HG03571 (cell line): ENCODE results near the gene CD164L2.
"Not testable (repeated sequence)": the region's sequence is repeated elsewhere in the genome, so short reads cannot be mapped to it uniquely, and the experiment has no call there.

Experiments
- ATAC-seq: cut with Tn5 transposase; IDR thresholded peaks from one replicate; pipeline ENCODE4 v1.9.1; 2021; ENCODE audit not compliant: unreplicated experiment

The CD164L2 gene

DNA sequence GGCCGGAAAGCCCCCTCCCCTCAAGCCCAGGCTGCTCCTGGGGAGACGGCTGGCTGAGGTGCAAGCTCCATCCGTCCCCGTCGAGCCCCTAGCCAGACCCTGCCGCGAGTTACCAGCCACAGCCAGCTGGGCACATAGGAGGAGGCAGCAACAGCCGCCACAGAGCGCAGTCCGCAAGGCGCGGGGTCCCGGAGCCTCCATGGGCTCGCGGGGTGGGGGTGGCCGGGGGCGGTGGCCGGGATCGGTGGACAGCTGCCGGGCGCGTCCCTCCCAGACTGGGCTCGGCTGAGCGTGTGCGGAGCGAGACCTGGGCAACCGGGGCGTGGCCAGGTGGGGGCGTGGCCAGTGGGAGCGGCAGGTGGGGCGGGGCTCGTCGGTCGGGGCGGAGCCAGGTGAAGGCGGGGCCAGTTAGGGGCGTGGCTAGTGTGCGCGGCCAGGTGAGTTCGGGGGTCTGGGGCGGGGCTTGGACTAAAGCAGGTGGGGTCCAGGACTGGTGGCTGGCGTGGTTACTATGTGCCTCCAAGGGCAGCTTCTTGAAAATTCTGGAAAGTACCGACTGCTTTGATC, at the start of gene CD164L2:
Gene CD164L2 (minus strand): TSS at position 295 of the 567 bp plus-strand sequence. CDS start 94 bp downstream, at position 201.
- ATAC-seq, result no peak

DNA sequence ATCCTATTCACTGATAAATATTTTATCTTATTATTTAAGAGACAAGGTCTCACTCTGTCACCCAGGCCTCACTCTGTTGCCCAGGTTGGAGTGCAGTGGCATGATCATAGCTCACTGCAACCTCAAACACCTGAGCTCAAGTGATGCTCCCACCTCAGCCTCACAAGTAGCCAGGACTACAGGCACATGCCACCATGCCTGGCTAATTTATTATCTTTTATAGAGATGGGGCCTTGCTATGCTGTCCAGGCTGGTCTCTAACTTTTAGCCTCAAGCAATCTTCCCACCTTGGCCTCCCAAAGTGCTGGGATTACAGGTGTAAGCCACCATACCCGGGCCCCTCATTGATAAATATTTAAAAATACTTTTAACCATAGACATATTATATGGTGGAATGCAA, 49.6 kb upstream of the CD164L2 start:
- not testable (repeated sequence) for ATAC-seq

GRCh38 chr1:27431601-27431940, 48.4 kb upstream of the CD164L2 start:
- ATAC-seq, result no peak

DNA sequence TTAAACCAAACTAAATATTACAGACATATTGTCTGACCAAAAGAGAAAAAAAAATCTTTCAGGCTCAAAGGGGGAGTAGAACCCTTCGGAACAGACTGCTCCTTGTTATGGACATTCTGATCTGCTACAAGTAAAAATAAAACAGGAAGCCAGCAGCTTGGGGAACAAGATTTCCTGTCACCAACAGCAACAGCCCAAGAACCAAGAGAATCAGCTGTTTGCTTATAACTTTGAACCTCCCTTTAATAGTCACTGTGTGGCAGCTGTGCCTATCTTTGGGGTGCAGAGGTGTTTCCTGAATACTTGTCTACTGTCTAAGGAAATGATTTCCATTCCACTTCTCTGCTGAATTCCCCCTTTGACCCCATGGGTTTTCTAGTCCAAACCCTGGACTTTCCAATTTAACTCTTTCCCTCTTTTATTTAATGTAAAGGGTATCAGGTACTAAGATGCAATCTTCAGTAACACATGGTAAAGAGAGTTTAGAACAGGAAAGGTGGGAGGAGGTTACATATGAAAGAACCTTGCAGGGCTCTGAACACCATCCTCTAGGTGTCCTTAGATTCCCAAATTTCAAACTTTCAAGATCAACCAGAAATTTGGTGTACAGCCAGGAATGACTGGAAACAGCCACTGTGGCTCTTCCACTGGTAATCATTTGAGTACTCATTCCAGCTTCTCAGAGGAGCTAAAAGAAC, 47.9 kb upstream of the CD164L2 start:
- no peak for ATAC-seq

- no peak for ATAC-seq
Measured at GRCh38 chr1:27429029-27429425, 45.9 kb upstream of the CD164L2 start.

DNA sequence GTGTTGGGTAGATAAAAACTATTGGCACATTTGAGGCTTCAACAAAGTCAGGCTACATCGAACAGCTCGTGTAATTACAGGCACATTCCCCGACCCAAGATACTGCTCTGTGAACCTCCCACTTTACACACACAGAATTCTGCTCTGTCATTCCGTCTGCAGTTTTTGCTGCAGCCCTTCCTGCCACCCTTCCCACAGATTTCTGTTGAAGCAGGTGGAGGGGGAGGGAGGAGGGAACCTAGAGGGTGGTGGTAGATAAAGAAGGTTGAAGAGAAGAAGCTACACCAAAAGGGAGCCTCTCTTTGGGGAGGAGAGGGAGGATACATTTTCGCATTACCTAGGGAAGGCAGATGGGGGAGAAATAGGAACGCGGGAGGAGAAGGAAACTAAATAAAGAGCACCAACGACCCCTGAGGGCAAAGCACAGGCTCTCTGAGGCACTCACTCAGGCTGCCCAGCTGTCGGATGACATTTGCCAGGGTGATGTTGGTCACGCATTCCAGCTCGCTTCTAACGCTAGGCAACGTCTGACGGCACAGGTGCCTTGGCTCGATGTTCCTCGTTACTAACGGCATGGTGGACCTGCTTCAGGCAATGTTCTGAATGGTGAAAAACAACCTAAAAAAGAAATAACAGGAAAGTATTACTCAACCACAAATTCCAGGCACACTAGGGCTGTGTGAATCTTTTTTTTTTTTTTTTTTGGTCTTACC, 45.3 kb upstream of the CD164L2 start:
- ATAC-seq, result no peak

- ATAC-seq, result no peak
Measured at GRCh38 chr1:27427816-27428315, 44.7 kb upstream of the CD164L2 start.

DNA sequence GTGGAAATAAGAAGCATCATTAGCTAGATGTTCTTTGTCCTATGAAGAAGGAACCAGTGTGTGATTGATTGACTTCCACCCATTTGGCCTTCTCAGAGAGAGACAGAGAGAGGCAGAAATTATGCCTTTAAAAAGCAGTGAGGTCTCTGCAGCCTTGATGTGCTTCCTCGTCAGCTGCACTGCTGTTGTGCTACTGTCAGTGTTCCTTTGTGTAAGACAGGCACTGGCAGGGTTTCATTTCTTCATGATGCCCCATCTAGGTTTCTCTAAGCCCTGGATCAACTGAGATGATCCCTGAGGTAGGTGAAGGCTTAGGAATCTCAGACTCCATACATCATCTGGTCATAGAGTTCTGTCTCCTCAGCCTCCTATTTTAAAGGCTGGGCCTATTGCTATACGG, 44.2 kb upstream of the CD164L2 start:
- ATAC-seq, result no peak

GRCh38 chr1:27423709-27424108, 40.6 kb upstream of the CD164L2 start:
- ATAC-seq, result no peak

- peak; percentile 55 for ATAC-seq
Measured at GRCh38 chr1:27418326-27419185, 35.4 kb upstream of the CD164L2 start.

GRCh38 chr1:27417713-27418112, 34.6 kb upstream of the CD164L2 start:
- no peak for ATAC-seq

GRCh38 chr1:27416387-27417111, 33.4 kb upstream of the CD164L2 start:
- no peak for ATAC-seq

GRCh38 chr1:27414091-27414490, 31.0 kb upstream of the CD164L2 start:
- no peak for ATAC-seq

- ATAC-seq, result no peak
Measured at GRCh38 chr1:27413004-27413403, 29.9 kb upstream of the CD164L2 start.

DNA sequence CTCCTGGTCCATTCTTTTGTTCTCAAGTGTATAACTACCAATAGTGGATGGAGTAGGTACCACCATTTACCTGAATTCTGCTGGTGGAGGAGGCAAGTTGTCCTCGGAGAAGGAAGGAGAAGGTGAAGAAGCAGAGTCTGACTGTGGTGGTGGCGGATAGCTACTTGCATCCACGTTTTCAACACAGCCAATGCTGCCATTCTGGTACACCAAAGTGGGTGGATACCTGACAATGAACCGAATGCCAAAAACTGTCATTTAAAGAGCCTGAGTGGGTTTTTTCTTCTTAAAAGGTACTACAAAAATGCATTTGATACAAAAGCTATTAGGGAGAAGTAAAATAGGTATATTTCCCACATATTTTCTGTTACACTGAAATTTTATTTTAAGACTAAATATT, 29.4 kb upstream of the CD164L2 start:
- ATAC-seq, result no peak

- ATAC-seq, result no peak
Measured at GRCh38 chr1:27410709-27411108, 27.6 kb upstream of the CD164L2 start.

DNA sequence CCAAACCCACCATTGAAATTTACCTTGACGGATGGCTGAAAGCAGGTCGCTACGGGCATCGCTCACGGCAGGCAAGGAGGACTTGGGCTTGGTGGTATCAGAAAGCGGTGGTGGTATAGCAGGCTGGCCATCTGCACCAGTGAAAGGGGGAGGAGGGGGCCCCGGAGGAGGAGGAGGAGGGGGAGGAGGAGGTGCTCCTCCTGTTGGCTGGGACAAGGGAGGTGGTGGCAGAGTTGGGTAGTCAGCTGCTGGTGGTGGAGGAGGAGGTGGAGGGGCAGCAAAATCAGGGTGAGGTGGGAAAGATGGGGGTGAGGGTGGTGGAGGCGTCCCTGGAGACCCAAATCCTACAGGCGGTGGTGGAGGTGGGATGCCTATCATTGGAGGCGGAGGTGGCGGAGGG, 26.5 kb upstream of the CD164L2 start:
- ATAC-seq, result no peak

DNA sequence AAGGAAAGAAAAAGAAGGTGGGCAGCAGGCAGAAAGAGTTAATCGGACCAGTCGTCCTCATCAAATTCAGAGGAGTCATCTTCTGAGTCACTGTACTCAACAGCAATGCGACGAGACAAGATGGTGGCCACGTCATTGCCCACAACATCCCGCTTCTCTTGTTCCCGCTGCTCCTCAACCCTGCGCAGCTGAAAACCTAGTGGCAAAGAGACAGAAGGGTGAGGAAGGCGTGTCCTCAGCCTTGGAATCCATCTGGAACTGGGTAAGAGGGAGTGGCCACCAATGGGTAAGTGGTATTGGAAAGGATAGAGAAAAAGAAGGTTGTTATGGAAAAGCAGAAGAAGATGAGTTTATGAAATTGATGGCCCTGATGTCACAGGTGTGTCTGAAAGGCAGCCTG, 25.0 kb upstream of the CD164L2 start:
- no peak for ATAC-seq

GRCh38 chr1:27406791-27407190, 23.7 kb upstream of the CD164L2 start:
- not testable (repeated sequence) for ATAC-seq

DNA sequence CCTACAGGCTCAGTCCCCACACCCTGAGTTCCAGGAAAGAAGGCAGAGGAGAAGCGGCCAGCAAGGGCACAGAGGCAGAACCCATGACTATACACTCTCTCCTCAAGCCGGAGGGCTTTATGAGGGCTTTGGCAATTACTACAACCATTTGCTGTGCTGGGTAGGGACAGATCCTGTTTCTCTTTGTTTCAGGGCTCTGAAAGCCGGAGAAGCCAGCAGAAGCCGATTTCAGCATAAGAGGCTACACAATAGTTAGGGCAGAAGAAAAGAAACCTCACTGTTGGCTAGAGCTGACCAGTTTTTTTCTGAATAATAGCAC, 23.2 kb upstream of the CD164L2 start:
- no peak for ATAC-seq
